ENCODE measurements around the gene EPB41L4B.
"Not testable (repeated sequence)": the region's sequence is repeated elsewhere in the genome, so short reads cannot be mapped to it uniquely, and the experiment has no call there.

EPB41L4B gene

GRCh38 chr9:109295221-109296130 lies 25.4 kb downstream of the EPB41L4B start:
- no peak for DNase-seq

GRCh38 chr9:109290385-109290784 lies 30.5 kb downstream of the EPB41L4B start:
- DNase-seq: no peak

GRCh38 chr9:109289931-109290330 lies 30.9 kb downstream of the EPB41L4B start:
- no peak for DNase-seq

- no peak for DNase-seq
Observed at GRCh38 chr9:109289186-109289585, 31.7 kb downstream of the EPB41L4B start.

- no peak for DNase-seq
Observed at GRCh38 chr9:109286981-109287380, 33.9 kb downstream of the EPB41L4B start.

- no peak for DNase-seq
Observed at GRCh38 chr9:109286571-109286977, 34.3 kb downstream of the EPB41L4B start.

GRCh38 chr9:109283672-109284071 lies 37.2 kb downstream of the EPB41L4B start:
- not testable (repeated sequence) for DNase-seq

GRCh38 chr9:109283012-109283411 lies 37.8 kb downstream of the EPB41L4B start:
- no peak for DNase-seq

- DNase-seq: no peak
Observed at GRCh38 chr9:109282302-109282701, 38.6 kb downstream of the EPB41L4B start.

- DNase-seq: no peak
Observed at GRCh38 chr9:109281518-109281917, 39.3 kb downstream of the EPB41L4B start.

- DNase-seq: no peak
Observed at GRCh38 chr9:109278848-109279247, 42.0 kb downstream of the EPB41L4B start.

GRCh38 chr9:109278216-109278615 lies 42.6 kb downstream of the EPB41L4B start:
- no peak for DNase-seq

- DNase-seq: no peak
Observed at GRCh38 chr9:109277451-109277850, 43.4 kb downstream of the EPB41L4B start.

- DNase-seq: no peak
Observed at GRCh38 chr9:109276469-109277440, 44.1 kb downstream of the EPB41L4B start.

GRCh38 chr9:109274884-109275730 lies 45.8 kb downstream of the EPB41L4B start:
- no peak for DNase-seq

GRCh38 chr9:109273869-109274268 lies 47.0 kb downstream of the EPB41L4B start:
- DNase-seq: no peak

GRCh38 chr9:109272745-109273144 lies 48.1 kb downstream of the EPB41L4B start:
- no peak for DNase-seq

- DNase-seq: no peak
Observed at GRCh38 chr9:109272045-109272444, 48.8 kb downstream of the EPB41L4B start.

GRCh38 chr9:109270971-109271925 lies 49.6 kb downstream of the EPB41L4B start:
- DNase-seq: no peak

GRCh38 chr9:109270441-109270840 lies 50.4 kb downstream of the EPB41L4B start:
- no peak for DNase-seq

GRCh38 chr9:109269839-109270238 lies 51.0 kb downstream of the EPB41L4B start:
- no peak for DNase-seq
